Stimulated activated CD8-positive, alpha-beta memory T cell treated with anti-CD3 and anti-CD28 coated beads, Interleukin-2, amount 100 ng/mL, for 48 hours (primary cell): ENCODE results near the gene FBXO28.
"Not testable (repeated sequence)": the region's sequence is repeated elsewhere in the genome, so short reads cannot be mapped to it uniquely, and the experiment has no call there.

ENCODE experiments used
- DNase-seq, 2 donors: peaks; one replicate each; pipeline ENCODE4 v3.0.0-alpha.2; 2020; ENCODE audit warnings: low read depth in 2 of 2

FBXO28 gene

DNA sequence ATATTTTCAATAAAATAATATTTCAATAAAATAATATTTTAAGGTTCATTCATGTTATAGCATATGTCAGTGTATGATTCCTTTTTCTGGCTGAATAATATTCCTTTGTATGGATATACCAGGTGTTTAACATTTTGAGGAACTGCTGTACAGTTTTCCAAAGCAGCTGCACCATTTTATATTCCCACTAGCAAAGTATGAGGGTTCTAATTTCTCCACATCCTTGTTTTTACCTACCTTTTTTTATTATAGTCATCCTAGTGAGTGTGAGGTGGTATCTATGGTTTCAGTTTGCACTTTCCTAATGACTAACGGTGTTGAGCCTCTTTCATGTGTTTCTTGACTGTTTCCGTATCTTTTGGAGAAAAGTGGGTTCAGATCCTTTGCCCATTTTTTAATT lies 74.4 kb downstream of the FBXO28 start:
- no peak for DNase-seq

DNA sequence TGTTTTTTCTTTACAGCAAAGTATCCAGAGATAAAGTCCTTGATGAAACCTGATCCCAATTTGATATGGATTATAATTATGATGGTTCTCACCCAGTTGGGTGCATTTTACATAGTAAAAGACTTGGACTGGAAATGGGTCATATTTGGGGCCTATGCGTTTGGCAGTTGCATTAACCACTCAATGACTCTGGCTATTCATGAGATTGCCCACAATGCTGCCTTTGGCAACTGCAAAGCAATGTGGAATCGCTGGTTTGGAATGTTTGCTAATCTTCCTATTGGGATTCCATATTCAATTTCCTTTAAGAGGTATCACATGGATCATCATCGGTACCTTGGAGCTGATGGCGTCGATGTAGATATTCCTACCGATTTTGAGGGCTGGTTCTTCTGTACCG lies 75.7 kb downstream of the FBXO28 start:
- DNase-seq = no peak

DNA sequence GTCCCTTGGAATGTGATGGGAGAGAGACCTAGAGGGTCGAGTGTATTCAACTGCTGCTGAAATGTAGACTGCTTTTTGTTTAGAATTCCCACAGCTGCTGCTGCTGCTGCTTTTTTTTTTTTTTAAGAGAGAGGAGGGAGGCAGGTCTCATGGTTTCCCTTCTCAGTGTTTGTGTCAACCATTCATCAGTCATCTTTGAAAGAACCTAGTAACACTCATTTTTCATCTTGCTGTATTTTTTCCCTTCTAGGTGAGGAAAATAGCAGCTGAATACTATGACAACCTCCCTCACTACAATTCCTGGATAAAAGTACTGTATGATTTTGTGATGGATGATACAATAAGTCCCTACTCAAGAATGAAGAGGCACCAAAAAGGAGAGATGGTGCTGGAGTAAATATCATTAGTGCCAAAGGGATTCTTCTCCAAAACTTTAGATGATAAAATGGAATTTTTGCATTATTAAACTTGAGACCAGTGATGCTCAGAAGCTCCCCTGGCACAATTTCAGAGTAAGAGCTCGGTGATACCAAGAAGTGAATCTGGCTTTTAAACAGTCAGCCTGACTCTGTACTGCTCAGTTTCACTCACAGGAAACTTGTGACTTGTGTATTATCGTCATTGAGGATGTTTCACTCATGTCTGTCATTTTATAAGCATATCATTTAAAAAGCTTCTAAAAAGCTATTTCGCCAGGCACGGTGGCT lies 78.3 kb downstream of the FBXO28 start:
- DNase-seq = no peak

DNA sequence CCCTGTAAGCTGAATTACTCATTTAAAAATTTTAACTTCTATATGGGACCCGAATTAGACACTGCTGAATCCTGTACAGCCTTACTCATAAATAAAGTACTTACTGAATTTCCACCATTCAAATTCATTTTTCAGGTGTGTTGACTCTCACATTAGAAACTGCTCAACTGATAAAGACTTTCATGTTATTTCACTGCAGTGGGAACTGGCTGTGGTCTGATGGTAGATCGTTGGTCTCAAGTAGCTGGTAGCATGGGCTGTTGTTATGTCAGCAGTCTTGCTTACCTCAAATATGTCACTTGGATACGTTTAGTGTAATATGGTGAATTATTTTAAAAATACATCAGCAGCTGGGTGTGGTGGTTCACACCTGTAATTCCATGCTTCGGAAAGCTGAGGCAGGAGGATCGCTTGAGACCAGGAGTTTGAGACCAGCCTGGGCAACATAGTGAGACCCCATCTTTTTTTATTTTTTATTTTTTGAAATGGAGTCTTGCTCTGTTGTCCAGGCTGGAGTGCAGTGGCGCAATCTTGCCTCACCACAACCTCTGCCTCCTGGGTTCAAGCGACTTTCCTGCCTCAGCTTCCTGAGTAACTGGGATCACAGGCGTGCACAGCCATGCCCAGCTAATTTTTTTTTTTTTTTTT lies 79.5 kb downstream of the FBXO28 start:
- no peak for DNase-seq

DNA sequence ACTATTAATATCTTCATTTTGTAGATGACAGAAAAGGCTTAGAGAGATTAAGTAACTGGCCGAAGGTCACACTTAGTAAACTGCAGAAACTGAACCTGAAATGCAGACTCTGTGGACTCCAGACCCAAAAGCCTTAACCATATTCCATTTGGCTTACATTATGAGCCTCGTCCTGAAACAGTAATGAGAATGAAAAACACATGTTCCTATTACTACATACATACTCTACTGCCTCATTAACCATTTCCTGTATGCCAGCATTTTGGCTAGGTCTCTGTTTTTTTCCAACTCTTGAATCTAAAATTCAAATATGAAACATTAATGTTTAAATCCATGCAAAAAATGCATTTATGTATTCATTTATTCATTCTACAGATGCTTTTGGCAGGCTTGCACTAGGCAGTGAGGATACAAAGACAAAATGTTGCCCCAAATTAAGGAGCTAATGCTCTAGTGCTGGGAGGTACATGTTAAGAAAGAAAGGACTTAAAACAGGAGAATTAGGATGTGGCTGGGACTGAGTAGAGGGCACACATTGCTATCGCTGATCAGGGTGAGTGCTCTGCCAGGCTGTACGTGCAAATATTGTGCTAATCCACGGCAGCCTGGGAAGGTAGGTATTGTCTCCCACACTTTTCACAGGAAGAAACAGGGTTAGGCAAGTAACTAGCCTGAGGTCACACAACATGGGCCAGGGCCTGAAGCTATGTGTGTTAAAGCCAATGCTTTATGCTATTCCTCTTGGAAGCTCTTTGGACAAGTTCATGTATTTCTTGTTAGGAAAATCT lies 83.1 kb downstream of the FBXO28 start:
- DNase-seq = no peak

DNA sequence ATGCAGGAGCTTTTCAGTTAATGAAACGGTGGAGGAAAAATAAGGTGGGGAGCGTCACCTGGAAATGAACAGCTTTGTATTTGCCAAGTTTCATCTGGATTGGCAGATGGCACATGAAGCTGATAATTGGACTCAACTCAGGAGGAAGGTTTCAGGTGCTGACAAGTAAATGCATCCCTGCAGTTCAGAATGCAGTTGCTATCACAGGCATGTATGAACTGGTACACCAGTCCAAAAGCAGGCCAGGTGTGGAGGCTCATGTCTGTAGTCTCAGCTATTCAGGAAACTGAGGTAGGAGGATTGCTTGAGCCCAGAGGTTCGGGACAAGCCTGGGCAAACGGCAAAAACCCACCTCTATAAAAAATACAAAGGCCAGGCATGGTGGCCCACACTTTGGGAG lies 84.7 kb downstream of the FBXO28 start:
- no peak for DNase-seq

DNA sequence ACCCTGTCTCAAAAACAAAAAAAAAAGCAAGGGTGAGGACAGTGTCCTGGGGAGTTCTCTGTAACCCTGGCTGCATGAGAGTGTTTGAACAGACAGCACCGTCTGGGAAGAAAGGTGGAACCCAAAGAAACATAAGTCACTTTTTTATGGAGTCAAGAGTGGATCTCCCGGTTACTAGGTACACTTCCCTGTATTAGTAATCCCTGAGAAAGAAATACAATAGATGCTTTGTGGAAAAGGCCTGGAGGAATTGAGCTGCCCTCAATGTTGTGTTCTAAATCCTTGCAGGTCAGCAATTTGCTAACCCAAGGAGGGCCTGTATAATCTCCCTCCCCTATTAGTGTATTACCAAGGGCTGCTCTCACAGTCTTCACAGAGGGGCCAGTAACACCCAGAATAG lies 85.8 kb downstream of the FBXO28 start:
- no peak for DNase-seq

DNA sequence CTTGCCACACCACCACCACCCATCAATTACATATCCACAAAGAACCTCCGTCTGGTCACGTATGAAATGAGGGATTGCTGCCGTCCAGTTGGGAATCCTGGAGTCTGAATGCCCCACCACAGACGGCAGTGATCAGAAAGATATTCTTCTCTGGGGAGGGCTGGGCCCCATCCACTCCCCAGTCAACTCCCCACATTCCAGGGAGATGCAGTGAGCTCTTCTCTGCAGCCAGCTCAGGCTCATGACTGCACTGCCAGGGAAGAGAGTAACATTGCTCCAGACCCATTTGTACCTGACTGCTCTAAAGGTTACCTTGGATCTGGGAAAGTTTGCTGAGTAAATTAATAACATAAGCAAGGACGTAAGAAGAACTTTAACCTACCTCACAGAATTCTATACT lies 87.5 kb downstream of the FBXO28 start:
- DNase-seq = no peak

DNA sequence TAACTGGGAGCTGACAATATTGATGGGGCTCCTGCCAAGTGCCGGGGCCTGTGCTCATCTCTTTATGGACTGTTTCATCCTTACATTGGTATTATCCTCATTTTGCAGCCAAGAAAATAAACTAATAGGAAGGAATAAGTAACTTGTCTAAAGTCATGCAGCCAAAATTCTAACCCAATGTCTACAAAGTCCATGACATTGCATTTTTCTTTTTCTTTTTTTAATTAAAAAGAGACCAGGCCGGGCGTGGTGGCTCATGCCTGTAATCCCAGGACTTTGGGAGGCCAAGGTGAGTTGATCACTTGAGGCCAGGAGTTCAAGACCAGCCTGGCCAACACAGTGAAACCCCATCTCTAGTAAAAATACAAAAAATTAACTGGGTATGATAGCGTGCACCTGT lies 87.9 kb downstream of the FBXO28 start:
- DNase-seq = no peak

DNA sequence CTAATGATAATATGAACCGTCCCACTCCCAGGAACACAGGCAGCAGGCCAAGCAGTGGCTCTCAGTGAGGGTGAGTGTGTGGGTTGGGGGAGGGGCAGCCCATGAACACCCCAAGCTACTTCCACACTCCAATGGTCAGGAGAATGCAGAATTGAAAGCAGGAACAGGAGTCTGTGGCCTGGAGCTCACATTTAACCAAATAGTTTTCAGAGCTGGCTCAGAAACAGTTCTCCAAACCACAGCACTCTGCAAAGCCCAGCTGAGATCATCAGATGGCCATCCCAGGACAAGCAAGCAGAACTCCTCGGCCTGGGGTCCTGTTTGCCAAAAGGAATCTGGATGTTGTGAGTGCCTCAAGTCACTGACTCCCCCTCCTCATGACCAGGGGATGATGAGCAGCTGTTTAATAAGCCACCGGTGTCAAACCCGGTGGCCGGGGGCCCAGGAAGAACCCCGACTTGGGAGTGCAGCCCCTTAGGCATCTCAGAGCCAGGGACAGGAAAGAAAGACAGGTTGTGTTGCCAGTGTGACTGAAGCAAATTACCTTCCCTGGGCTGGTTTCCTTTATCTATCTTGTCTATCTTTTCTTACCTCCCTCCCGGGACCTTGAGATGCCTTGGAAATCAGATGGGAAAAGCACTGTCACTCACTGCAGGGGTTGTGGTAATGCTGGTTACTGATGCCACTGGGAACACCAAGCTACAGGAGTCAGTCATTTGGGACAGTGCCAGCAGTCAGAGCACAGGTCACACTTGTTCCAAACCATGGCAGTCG lies 89.5 kb downstream of the FBXO28 start:
- DNase-seq = no peak

DNA sequence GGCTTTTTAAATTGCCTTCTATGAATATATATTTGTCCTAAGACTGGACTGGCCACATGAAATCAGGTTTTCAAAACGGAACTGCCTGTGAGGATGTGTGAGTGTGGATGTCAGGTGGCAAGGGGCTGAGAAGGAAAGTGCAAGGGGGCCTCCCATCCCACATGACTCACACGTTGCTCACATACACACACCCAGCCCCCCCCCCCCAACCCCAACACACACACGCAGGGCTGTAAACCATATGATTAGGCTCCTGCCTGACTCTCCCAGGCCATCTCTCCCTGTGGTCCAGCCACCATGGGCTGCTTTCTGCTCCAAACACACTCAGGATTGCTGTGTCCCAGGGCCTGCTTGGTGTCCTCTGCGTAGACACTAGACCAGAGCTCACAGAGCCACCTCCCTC lies 91.5 kb downstream of the FBXO28 start:
- peak in 1 of 2 donors; percentile 43 for DNase-seq

DNA sequence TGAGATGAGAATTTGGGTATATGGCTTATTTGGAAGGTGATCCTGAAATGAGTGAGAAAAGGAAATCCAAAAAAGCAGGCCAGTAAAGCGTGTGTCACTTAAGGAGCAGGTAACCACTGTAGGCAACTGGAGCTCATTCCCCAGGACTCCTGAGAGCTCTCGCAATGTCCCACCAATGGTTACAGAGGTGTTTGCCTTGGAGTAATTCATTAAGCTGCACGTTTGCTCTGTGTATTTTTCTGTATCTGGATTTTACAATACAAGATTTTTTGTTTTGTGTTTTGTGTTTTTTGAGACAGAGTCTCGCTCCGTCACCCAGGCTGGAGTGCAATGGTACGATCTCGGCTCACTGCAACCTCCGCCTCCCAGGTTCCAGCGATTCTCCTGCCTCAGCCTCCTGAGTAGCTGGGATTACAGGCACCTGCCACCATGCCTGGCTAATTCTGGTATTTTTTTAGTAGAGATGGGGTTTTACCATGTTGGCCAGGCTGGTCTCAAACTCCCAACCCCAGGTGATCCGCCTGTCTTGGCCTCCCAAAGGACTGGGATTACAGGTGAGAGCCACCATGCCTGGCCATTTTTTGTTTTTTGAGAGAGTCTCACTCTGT lies 92.1 kb downstream of the FBXO28 start:
- DNase-seq = not testable (repeated sequence)

DNA sequence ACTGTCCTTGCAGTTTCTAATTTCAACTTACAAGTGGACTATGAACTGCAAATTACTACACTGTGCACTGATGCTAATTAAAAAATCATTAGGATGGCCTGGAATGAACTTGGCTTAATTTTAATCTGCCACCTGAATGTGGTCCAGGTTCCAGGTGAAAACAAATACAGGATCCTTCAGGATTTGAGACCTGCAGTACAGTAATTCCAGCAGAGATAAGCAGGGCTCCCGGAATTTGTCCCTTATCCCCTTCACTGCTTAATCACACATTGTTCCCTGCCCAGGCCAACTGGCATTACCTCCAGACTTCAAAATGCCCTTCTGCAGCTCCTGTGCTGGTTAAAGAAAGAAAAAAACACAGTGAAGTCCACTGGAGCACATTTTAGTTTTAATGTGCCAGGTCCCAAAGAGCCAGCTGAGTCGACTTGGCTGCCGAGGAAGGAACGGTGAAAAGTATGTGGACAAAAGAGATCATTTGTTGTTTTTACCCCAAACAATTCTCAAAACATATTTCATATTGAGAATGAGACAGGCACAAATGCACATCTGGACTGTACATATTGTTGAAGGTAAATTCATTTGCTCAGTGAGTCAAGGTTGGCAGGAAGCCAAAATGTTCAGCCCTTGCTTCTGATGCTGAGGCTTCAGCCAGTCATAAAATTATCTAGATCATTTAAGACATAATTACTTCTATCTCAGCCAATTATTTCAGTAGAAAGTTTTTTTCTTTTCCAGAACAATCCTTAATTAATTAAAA lies 97.5 kb downstream of the FBXO28 start:
- DNase-seq = no peak
